GM12892 (cell line): ENCODE measurements around the gene KIAA0825.

ENCODE experiments used
- DNase-seq: peaks from one replicate; pipeline ENCODE4 v3.0.0; 2011; ENCODE audit not compliant: insufficient read length
- FAIRE-seq: peaks from 2 replicates; lab custom pipeline; 2011; peaks lifted over from hg19 to GRCh38; lab: Jason Lieb, UNC
- POLR2A ChIP-seq: IDR thresholded peaks from 2 replicates; pipeline ENCODE4 v1.6.1; 2011; ENCODE audit warnings: low read depth, low read length, control low read depth
- POLR2AphosphoS5 ChIP-seq: IDR thresholded peaks from 2 replicates; pipeline ENCODE4 v1.6.1; 2011; ENCODE audit warnings: low read depth, low read length, control low read depth
- TAF1 ChIP-seq: IDR thresholded peaks from 2 replicates; pipeline ENCODE4 v1.6.1; 2011; ENCODE audit warnings: low read depth, mild to moderate bottlenecking, control low read depth, low read length, borderline replicate concordance

The KIAA0825 gene

GRCh38 chr5:94471521-94471920 is 146.9 kb downstream of the KIAA0825 start:
- no peak for TF ChIP-seq TAF1
- TF ChIP-seq POLR2AphosphoS5, result no peak
- TF ChIP-seq POLR2A, result no peak
- FAIRE-seq (no peak), DNase-seq (no peak)

- TF ChIP-seq POLR2AphosphoS5 (no peak), POLR2A (no peak), TAF1 (no peak)
- FAIRE-seq, result no peak
- no peak for DNase-seq
Measured at GRCh38 chr5:94470802-94471201, 147.6 kb downstream of the KIAA0825 start.

- FAIRE-seq (no peak), DNase-seq (no peak)
- TF ChIP-seq TAF1 (no peak), POLR2A (no peak), POLR2AphosphoS5 (no peak)
Measured at GRCh38 chr5:94469894-94470329, 148.5 kb downstream of the KIAA0825 start.

GRCh38 chr5:94467954-94468930 is 150.2 kb downstream of the KIAA0825 start:
- DNase-seq, result no peak
- TF ChIP-seq POLR2A (no peak), TAF1 (no peak)
- no peak for FAIRE-seq

- FAIRE-seq, result no peak
- TF ChIP-seq POLR2AphosphoS5 (no peak), POLR2A (no peak), TAF1 (no peak)
- no peak for DNase-seq
Measured at GRCh38 chr5:94467346-94467953, 151.0 kb downstream of the KIAA0825 start.

GRCh38 chr5:94463739-94464138 is 154.7 kb downstream of the KIAA0825 start:
- DNase-seq, result no peak
- FAIRE-seq, result no peak
- no peak for TF ChIP-seq POLR2AphosphoS5
- TF ChIP-seq TAF1, result no peak
- TF ChIP-seq POLR2A, result no peak

GRCh38 chr5:94461131-94461530 is 157.3 kb downstream of the KIAA0825 start:
- TF ChIP-seq TAF1 (no peak), POLR2AphosphoS5 (no peak)
- FAIRE-seq (no peak), DNase-seq (no peak)

- FAIRE-seq, result no peak
- TF ChIP-seq TAF1 (no peak), POLR2AphosphoS5 (no peak), POLR2A (no peak)
- no peak for DNase-seq
Measured at GRCh38 chr5:94459915-94460314, 158.5 kb downstream of the KIAA0825 start.

GRCh38 chr5:94457788-94458187 is 160.6 kb downstream of the KIAA0825 start:
- DNase-seq (no peak), FAIRE-seq (no peak)
- TF ChIP-seq POLR2A (no peak), TAF1 (no peak), POLR2AphosphoS5 (no peak)

GRCh38 chr5:94445726-94446125 is 172.7 kb downstream of the KIAA0825 start:
- DNase-seq (no peak), FAIRE-seq (no peak)
- TF ChIP-seq POLR2A, result no peak
- no peak for TF ChIP-seq POLR2AphosphoS5
- TF ChIP-seq TAF1, result no peak

GRCh38 chr5:94442991-94443390 is 175.4 kb downstream of the KIAA0825 start:
- no peak for FAIRE-seq
- DNase-seq, result no peak
- TF ChIP-seq POLR2A, result no peak

GRCh38 chr5:94442076-94442475 is 176.3 kb downstream of the KIAA0825 start:
- TF ChIP-seq POLR2A (no peak), TAF1 (no peak), POLR2AphosphoS5 (no peak)
- no peak for FAIRE-seq
- DNase-seq, result no peak

- DNase-seq (no peak), FAIRE-seq (no peak)
- TF ChIP-seq POLR2AphosphoS5 (no peak), POLR2A (no peak), TAF1 (no peak)
Measured at GRCh38 chr5:94440015-94440414, 178.4 kb downstream of the KIAA0825 start.
